Measurements from ENCODE around the gene CBLB.

CBLB gene

GRCh38 chr3:105811518-105812193, 57.2 kb downstream of the CBLB start:
- no peak for TF ChIP-seq REST (IDR thresholded peaks at IDR 0.05; ENCODE audit: insufficient read depth in 1 of 2, low read depth in 2 of 2, low read length in 2 of 2)
- TF ChIP-seq SIN3A (IDR thresholded peaks at IDR 0.05; ENCODE audit: borderline replicate concordance, insufficient read depth, low read length): no peak
- no peak for TF ChIP-seq FOXP2 (optimal IDR thresholded peaks at IDR 0.05; ENCODE audit: borderline replicate concordance, extremely low read depth, extremely low read length, insufficient read depth)
- no peak for TF ChIP-seq POLR2AphosphoS5 (IDR thresholded peaks at IDR 0.05; ENCODE audit: low read depth, low read length)
- no peak for TF ChIP-seq TAF1 (IDR thresholded peaks at IDR 0.05; ENCODE audit: borderline replicate concordance, insufficient read depth, low read length)

DNA sequence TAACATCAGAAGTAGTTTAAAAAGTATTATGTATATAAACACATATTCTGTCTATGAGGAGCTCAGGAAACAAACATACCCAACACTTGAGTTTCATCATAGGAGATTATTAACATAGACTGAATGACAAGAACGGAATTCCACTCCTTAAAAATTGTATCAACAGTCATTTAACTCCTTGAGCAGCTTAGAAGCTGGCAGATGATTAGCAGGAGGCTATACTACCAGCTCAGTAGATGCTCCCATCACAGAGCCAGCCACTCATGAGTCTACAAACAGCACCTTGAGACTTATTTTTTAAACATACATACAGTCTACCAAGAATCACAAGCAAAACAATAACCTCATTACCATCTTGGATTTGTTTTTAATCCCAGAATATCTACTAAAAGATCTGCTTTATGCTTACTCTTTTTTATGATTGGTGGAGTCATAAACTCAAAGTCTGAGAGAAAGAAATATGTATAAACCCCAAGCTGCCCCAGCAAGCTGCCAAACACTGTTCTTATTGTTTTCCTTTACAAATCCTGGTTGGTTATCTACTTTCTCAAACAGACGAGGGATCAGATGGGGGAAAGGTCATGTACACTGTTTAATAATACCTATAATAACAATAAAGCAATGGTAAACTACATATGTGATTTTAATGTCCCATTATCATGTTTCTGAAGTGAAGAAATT, 59.5 kb downstream of the CBLB start:
- TF ChIP-seq SIN3A (IDR thresholded peaks at IDR 0.05; ENCODE audit: borderline replicate concordance, insufficient read depth, low read length) (no peak), POLR2AphosphoS5 (IDR thresholded peaks at IDR 0.05; ENCODE audit: low read depth, low read length) (no peak), FOXP2 (optimal IDR thresholded peaks at IDR 0.05; ENCODE audit: borderline replicate concordance, extremely low read depth, extremely low read length, insufficient read depth) (no peak), REST (IDR thresholded peaks at IDR 0.05; ENCODE audit: insufficient read depth in 1 of 2, low read depth in 2 of 2, low read length in 2 of 2) (no peak)

GRCh38 chr3:105807701-105808100, 61.1 kb downstream of the CBLB start:
- TF ChIP-seq TAF1 (IDR thresholded peaks at IDR 0.05; ENCODE audit: borderline replicate concordance, insufficient read depth, low read length) (no peak), FOXP2 (optimal IDR thresholded peaks at IDR 0.05; ENCODE audit: borderline replicate concordance, extremely low read depth, extremely low read length, insufficient read depth) (no peak), REST (IDR thresholded peaks at IDR 0.05; ENCODE audit: insufficient read depth in 1 of 2, low read depth in 2 of 2, low read length in 2 of 2) (no peak), POLR2AphosphoS5 (IDR thresholded peaks at IDR 0.05; ENCODE audit: low read depth, low read length) (no peak), SIN3A (IDR thresholded peaks at IDR 0.05; ENCODE audit: borderline replicate concordance, insufficient read depth, low read length) (no peak)

DNA sequence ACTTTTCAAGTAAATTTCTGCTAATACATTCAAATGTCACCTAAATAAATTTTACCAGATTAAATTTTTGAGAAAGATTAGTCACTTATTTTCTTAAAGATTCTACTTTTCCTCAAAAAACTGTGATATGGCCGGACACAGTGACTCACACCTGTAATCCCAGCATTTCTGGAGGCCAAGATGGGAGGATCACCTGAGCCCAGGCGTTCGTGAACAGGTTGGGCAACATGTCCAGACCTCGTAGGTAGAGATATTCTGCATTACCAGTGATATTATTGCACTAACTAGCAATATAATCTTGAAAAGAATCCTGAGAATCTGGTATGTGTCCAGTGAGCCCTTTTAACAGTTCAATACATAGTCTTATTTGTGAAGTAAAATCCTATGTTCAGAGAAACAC, 61.7 kb downstream of the CBLB start:
- TF ChIP-seq REST (IDR thresholded peaks at IDR 0.05; ENCODE audit: insufficient read depth in 1 of 2, low read depth in 2 of 2, low read length in 2 of 2) (no peak), FOXP2 (optimal IDR thresholded peaks at IDR 0.05; ENCODE audit: borderline replicate concordance, extremely low read depth, extremely low read length, insufficient read depth) (no peak), POLR2AphosphoS5 (IDR thresholded peaks at IDR 0.05; ENCODE audit: low read depth, low read length) (no peak), SIN3A (IDR thresholded peaks at IDR 0.05; ENCODE audit: borderline replicate concordance, insufficient read depth, low read length) (no peak), TAF1 (IDR thresholded peaks at IDR 0.05; ENCODE audit: borderline replicate concordance, insufficient read depth, low read length) (no peak)
